Measurements from ENCODE around the gene PARD3. TPM values are rescaled to one million over a fixed set of nuclear protein-coding genes. Genes with fewer than 3 reads are reported as not detected.
"Not testable (repeated sequence)": the region's sequence is repeated elsewhere in the genome, so short reads cannot be mapped to it uniquely, and the experiment has no call there.

Gene PARD3
- total RNA-seq, 1 experiment from 2014 or later: 29.7 TPM

GRCh38 chr10:34650156-34650555 is 164.9 kb downstream of the PARD3 start:
- DNase-seq (ENCODE audit: low read depth): no peak

- no peak for DNase-seq (ENCODE audit: low read depth)
Observed at GRCh38 chr10:34649385-34649784, 165.7 kb downstream of the PARD3 start.

GRCh38 chr10:34648919-34649318 is 166.2 kb downstream of the PARD3 start:
- no peak for DNase-seq (ENCODE audit: low read depth)

- no peak for DNase-seq (ENCODE audit: low read depth)
Observed at GRCh38 chr10:34647875-34648865, 166.9 kb downstream of the PARD3 start.

- no peak for DNase-seq (ENCODE audit: low read depth)
Observed at GRCh38 chr10:34647160-34647559, 167.9 kb downstream of the PARD3 start.

GRCh38 chr10:34646331-34646730 is 168.8 kb downstream of the PARD3 start:
- DNase-seq (ENCODE audit: low read depth): no peak

- DNase-seq (ENCODE audit: low read depth): not testable (repeated sequence)
Observed at GRCh38 chr10:34644815-34645214, 170.3 kb downstream of the PARD3 start.

GRCh38 chr10:34644224-34644623 is 170.9 kb downstream of the PARD3 start:
- no peak for DNase-seq (ENCODE audit: low read depth)

GRCh38 chr10:34643620-34644019 is 171.5 kb downstream of the PARD3 start:
- DNase-seq (ENCODE audit: low read depth): no peak

- no peak for DNase-seq (ENCODE audit: low read depth)
Observed at GRCh38 chr10:34641913-34642558, 173.1 kb downstream of the PARD3 start.

GRCh38 chr10:34641147-34641912 is 173.8 kb downstream of the PARD3 start:
- DNase-seq (ENCODE audit: low read depth): no peak

- DNase-seq (ENCODE audit: low read depth): peak; percentile 74
Observed at GRCh38 chr10:34638406-34639054, 176.6 kb downstream of the PARD3 start.

- peak; percentile 53 for DNase-seq (ENCODE audit: low read depth)
Observed at GRCh38 chr10:34637418-34637911, 177.6 kb downstream of the PARD3 start.

- no peak for DNase-seq (ENCODE audit: low read depth)
Observed at GRCh38 chr10:34635111-34635510, 180.0 kb downstream of the PARD3 start.

- no peak for DNase-seq (ENCODE audit: low read depth)
Observed at GRCh38 chr10:34633374-34633773, 181.7 kb downstream of the PARD3 start.

GRCh38 chr10:34629084-34629483 is 186.0 kb downstream of the PARD3 start:
- no peak for DNase-seq (ENCODE audit: low read depth)

- DNase-seq (ENCODE audit: low read depth): peak; percentile 14
Observed at GRCh38 chr10:34628174-34628796, 186.8 kb downstream of the PARD3 start.

- no peak for DNase-seq (ENCODE audit: low read depth)
Observed at GRCh38 chr10:34627741-34628140, 187.4 kb downstream of the PARD3 start.

- DNase-seq (ENCODE audit: low read depth): no peak
Observed at GRCh38 chr10:34627331-34627730, 187.8 kb downstream of the PARD3 start.

GRCh38 chr10:34626158-34626880 is 188.8 kb downstream of the PARD3 start:
- no peak for DNase-seq (ENCODE audit: low read depth)

Measured in Daoy (cell line).